HepG2 (cell line): Measurements from ENCODE around the gene SEMA3E. TPM values are rescaled to one million over a fixed set of nuclear protein-coding genes. Genes with fewer than 3 reads are reported as not detected.

Source experiments
- ATAC-seq: fragments of 200-7000 bp; cut with Tn5 transposase; 3 replicates; pipeline ENCODE4 v1.9.1; 2020; ENCODE audit warnings: mild to moderate bottlenecking, moderate library complexity
- BruUV-seq: library from RNA; stranded (reverse); fragments of 400-500 nt; replicated peaks from 2 replicates; lab custom pipeline; 2021; lab: Mats Ljungman, UMichigan
- CTCF ChIA-PET: fragments of 300-600 bp; formaldehyde crosslinking; extraction: SDS; loops from one replicate; lab custom pipeline; 2021; ENCODE audit warnings: low total read pairs, inconsistent platforms, low intra/inter-chr PET ratio; lab: Yijun Ruan, JAX
- POLR2A ChIA-PET: fragments of 350-600 bp; sonication (Branson Sonifier 250); formaldehyde crosslinking; loops from one replicate; lab custom pipeline; 2020; ENCODE audit warnings: antibody characterized with exemption, inconsistent platforms; lab: Yijun Ruan, JAX
- DNase-seq: peaks from one replicate; pipeline ENCODE4 v3.0.0-alpha.2; 2015; ENCODE audit warnings: low spot score
- FAIRE-seq: peaks from 3 replicates; lab custom pipeline; 2011; peaks lifted over from hg19 to GRCh38; lab: Jason Lieb, UNC
- H2AFZ ChIP-seq: one replicate; pipeline ENCODE4 v1.6.1; 2011; ENCODE audit warnings: low read length, inconsistent platforms
- H3K27ac ChIP-seq: fragments of 300-600 bp; 3 replicates; pipeline ENCODE4 v1.8.0; 2011; ENCODE audit warnings: mixed run types, mild to moderate bottlenecking, mixed read lengths, low read length, inconsistent platforms; ENCODE audit not compliant: insufficient read depth; ENCODE audit errors: extremely low read length
- H3K27me3 ChIP-seq, 2 experiments: fragments of 200-600 bp in 1 of 2; 2 replicates in 1 of 2; 3 replicates in 1 of 2; pipeline versions ENCODE4 v1.6.0 to v1.8.0; 2011; ENCODE audit warnings: low read length in 2 of 2, mild to moderate bottlenecking in 2 of 2, moderate library complexity in 2 of 2, inconsistent platforms in 1 of 2; ENCODE audit not compliant: insufficient read depth in 2 of 2, control insufficient read depth in 1 of 2
- H3K36me3 ChIP-seq, 2 experiments: fragments of 200-600 bp in 1 of 2; replicated peaks in 1 of 2; 2 replicates in 1 of 2; 3 replicates in 1 of 2; pipeline versions ENCODE4 v1.5.1 to v1.8.0; 2011; ENCODE audit warnings: low read length in 2 of 2, inconsistent platforms in 1 of 2; ENCODE audit not compliant: insufficient read depth in 2 of 2, control insufficient read depth in 1 of 2
- H3K4me1 ChIP-seq: 2 replicates; pipeline ENCODE4 v1.5.1; 2012; ENCODE audit warnings: low read length, inconsistent platforms; ENCODE audit not compliant: insufficient read depth
- H3K4me2 ChIP-seq: 2 replicates; pipeline ENCODE4 v1.6.0; 2011; ENCODE audit warnings: low read depth, low read length, inconsistent platforms
- H3K4me3 ChIP-seq, 3 experiments: fragments of 200-600 bp in 1 of 3; sonication (generic), shearing (Covaris generic) in 1 of 3; replicated peaks in 1 of 3; 2 replicates each; pipeline ENCODE4 v1.5.1; 2011 to 2016; ENCODE audit warnings: low read length in 3 of 3, inconsistent platforms in 2 of 3, low read depth in 2 of 3, mild to moderate bottlenecking in 2 of 3, control low read depth in 1 of 3, mixed read lengths in 1 of 3; ENCODE audit not compliant: insufficient read depth in 1 of 3
- H3K79me2 ChIP-seq: one replicate; pipeline ENCODE4 v1.6.1; 2011; ENCODE audit warnings: low read length, inconsistent platforms; ENCODE audit not compliant: insufficient read depth
- H3K9ac ChIP-seq: 2 replicates; pipeline ENCODE4 v1.6.0; 2011; ENCODE audit warnings: mild to moderate bottlenecking, low read depth, low read length, inconsistent platforms; ENCODE audit not compliant: insufficient read depth
- H3K9me3 ChIP-seq: 2 replicates; pipeline ENCODE4 v1.5.1; 2012; ENCODE audit warnings: mild to moderate bottlenecking, low read length
- H4K20me1 ChIP-seq: 2 replicates; pipeline ENCODE4 v1.6.0; 2011; ENCODE audit warnings: inconsistent platforms, mild to moderate bottlenecking, low read length, moderate library complexity; ENCODE audit not compliant: insufficient read depth
- AGO2 ChIP-seq: fragments of 200-400 bp; formaldehyde crosslinking; optimal IDR thresholded peaks from 2 replicates; pipeline ENCODE3; 2017; ENCODE audit warnings: mild to moderate bottlenecking, low read depth, low read length, moderate library complexity
- KDM2A ChIP-seq: sonication (generic); formaldehyde crosslinking; IDR thresholded peaks from 2 replicates; pipeline ENCODE4 v1.4.0; 2020; ENCODE audit warnings: low read depth, missing genetic modification reagents, borderline replicate concordance
- KDM5B ChIP-seq: sonication (generic); formaldehyde crosslinking; IDR thresholded peaks from 2 replicates; pipeline ENCODE4 v1.4.0; 2020; ENCODE audit warnings: missing genetic modification reagents, mild to moderate bottlenecking, borderline replicate concordance
- NFE2L2 ChIP-seq: fragments of 150-350 bp; IDR thresholded peaks from 2 replicates; pipeline ENCODE4 v1.6.1; 2014; ENCODE audit warnings: low read length
- SMC3 ChIP-seq: IDR thresholded peaks from 2 replicates; pipeline ENCODE4 v1.6.1; 2011; ENCODE audit warnings: low read length, improper control_type of control experiment
- STAG1 ChIP-seq: sonication (generic); formaldehyde crosslinking; IDR thresholded peaks from 2 replicates; pipeline ENCODE4 v1.4.0; 2020; ENCODE audit warnings: missing genetic modification reagents
- STAT6 ChIP-seq: sonication (generic); formaldehyde crosslinking; IDR thresholded peaks from 2 replicates; pipeline ENCODE4 v1.4.0; 2020; ENCODE audit warnings: missing genetic modification reagents, mild to moderate bottlenecking, borderline replicate concordance
- SUZ12 ChIP-seq: fragments of 150-350 bp; IDR thresholded peaks from 2 replicates; pipeline ENCODE4 v1.6.1; 2014; ENCODE audit warnings: low read depth, low read length
- ZNF224 ChIP-seq: sonication (generic); formaldehyde crosslinking; IDR thresholded peaks from 2 replicates; pipeline ENCODE4 v1.5.0; 2020; ENCODE audit warnings: mild to moderate bottlenecking, missing genetic modification reagents
- ZNF530 ChIP-seq: sonication (generic); formaldehyde crosslinking; IDR thresholded peaks from 2 replicates; pipeline ENCODE4 v1.5.0; 2020; ENCODE audit warnings: low read depth, mild to moderate bottlenecking, missing genetic modification reagents
- WGBS: methylation state at CpG from one replicate; pipeline ENCODE4 v1.1.6; 2017; ENCODE audit warnings: low lambda C conversion rate; 5-methylcytosine and 5-hydroxymethylcytosine counted together
- in situ Hi-C: cut with HindIII; loops from 2 replicates; pipeline ENCODE4 v1.10.0; 2017; ENCODE audit warnings: low pct_unique_long_range_greater_than_20kb; ENCODE audit not compliant: extremely low pct_ligation_motif_present
- intact Hi-C: fragments of 100-400 bp; cut with micrococcal nuclease; formaldehyde crosslinking; loops from one replicate; pipeline ENCODE4 v1.10.0; 2022; ENCODE audit not compliant: unreplicated experiment
- polyA plus RNA-seq, 8 experiments: library from polyadenylated mRNA; depleted of rRNA in 3 of 8; stranded (reverse) in 7 of 8; unstranded in 1 of 8; fragments of >200 nt; fragmentation: Illumina TruSeq in 4 of 8; extraction: Trizol in 4 of 8; gene quantifications; 2 replicates each; pipeline versions ENCODE4 v1.2.1 to v1.2.3, GENCODE V29; 2011 to 2016; ENCODE audit warnings: low read depth in 4 of 8, missing spikeins in 1 of 8, mixed read lengths in 1 of 8; ENCODE audit not compliant: insufficient read depth in 1 of 8
- total RNA-seq, 5 experiments: library from RNA; depleted of rRNA; stranded (reverse); fragments of >200 nt; fragmentation: Illumina TruSeq; extraction: Trizol; gene quantifications; 2 replicates each; pipeline ENCODE4 v1.2.3, GENCODE V29; 2016; ENCODE audit warnings: low read depth in 1 of 5
- TF ChIP-seq, protein P1 (sequence below): sonication (generic); formaldehyde crosslinking; IDR thresholded peaks from 2 replicates; pipeline ENCODE4 v1.5.0; 2020; ENCODE audit warnings: mild to moderate bottlenecking, missing genetic modification reagents, moderate library complexity

The SEMA3E gene
- total and polyA plus RNA-seq, 2 of the 13 experiments (the other 11 are each of a cell fraction or from before 2014, with no cell fraction given), result not detected

- DNase-seq, result peak; percentile 28
- Histone ChIP-seq H2AFZ (no peak overlapping the region), H3K4me1 (no peaks in the 10 kb centered on the region), H3K9ac (no peak overlapping the region), H3K36me3 (no peaks in the 10 kb centered on the region), H3K4me3 (no peak overlapping the region), H3K27ac (no peak overlapping the region), H4K20me1 (no peaks in the 10 kb centered on the region; the same call in 1 of the 2 replicates), H3K9me3 (no peaks in the 10 kb centered on the region), H3K27me3 (no peaks in the 10 kb centered on the region), H3K4me2 (no peak overlapping the region), H3K79me2 (no peaks in the 10 kb centered on the region)
- no TSS peak for BruUV-seq
- no peak for ATAC-seq
- no peak for FAIRE-seq
- ChIA-PET POLR2A (no interaction called here), CTCF (interaction anchor here (0.8 to 2.2 kb wide), 3 partner anchors 103 to 525 kb away, joined by 3 to 24 read pairs (median 5); no protein-coding TSS in a partner anchor)
- TF ChIP-seq, protein P1, sequence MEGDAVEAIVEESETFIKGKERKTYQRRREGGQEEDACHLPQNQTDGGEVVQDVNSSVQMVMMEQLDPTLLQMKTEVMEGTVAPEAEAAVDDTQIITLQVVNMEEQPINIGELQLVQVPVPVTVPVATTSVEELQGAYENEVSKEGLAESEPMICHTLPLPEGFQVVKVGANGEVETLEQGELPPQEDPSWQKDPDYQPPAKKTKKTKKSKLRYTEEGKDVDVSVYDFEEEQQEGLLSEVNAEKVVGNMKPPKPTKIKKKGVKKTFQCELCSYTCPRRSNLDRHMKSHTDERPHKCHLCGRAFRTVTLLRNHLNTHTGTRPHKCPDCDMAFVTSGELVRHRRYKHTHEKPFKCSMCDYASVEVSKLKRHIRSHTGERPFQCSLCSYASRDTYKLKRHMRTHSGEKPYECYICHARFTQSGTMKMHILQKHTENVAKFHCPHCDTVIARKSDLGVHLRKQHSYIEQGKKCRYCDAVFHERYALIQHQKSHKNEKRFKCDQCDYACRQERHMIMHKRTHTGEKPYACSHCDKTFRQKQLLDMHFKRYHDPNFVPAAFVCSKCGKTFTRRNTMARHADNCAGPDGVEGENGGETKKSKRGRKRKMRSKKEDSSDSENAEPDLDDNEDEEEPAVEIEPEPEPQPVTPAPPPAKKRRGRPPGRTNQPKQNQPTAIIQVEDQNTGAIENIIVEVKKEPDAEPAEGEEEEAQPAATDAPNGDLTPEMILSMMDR (CRISPR knock-in tag), result peak; percentile 51
- no peak for TF ChIP-seq SUZ12
- TF ChIP-seq STAG1 (CRISPR knock-in tag), result peak; percentile 60
- peak; percentile 24; the same call in 1 of the 2 replicates for TF ChIP-seq SMC3
- in situ Hi-C loops (no loop called here), intact Hi-C loops (loop anchor here (1.0 to 2.0 kb wide), 3 partner anchors 64 to 245 kb away; no protein-coding TSS in a partner anchor)
- WGBS, result 15% methylated on average over 3 of the region's 3 CpGs
Observed at GRCh38 chr7:83410989-83411591, 237.8 kb downstream of the SEMA3E start.

DNA sequence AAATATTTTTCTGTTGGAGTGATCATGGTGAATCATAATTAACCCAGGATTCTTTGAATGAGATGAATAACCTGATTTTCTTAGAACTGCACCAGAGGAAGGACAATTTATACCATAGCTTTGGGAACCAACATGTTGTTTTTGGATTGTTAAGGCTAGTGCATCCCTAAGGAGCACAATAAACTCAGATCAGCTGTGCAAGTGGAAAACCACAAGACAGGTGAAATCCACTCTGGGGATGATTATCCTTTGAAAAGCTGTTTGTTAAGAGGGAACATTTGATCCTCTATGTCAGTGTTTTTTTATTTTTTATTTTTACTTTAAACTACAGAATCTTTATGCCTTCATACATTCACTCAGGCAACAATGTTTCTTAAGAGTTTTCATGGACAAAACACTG is 254.2 kb downstream of the SEMA3E start:
- intact Hi-C loops (no loop called here), in situ Hi-C loops (no loop called here)
- Histone ChIP-seq H3K9me3 (no peaks in the 10 kb centered on the region), H3K9ac (no peak overlapping the region), H3K27me3 (no peaks in the 10 kb centered on the region), H3K27ac (no peak overlapping the region), H3K4me2 (no peak overlapping the region), H4K20me1 (no peaks in the 10 kb centered on the region), H3K4me1 (no peaks in the 10 kb centered on the region), H3K4me3 (no peak overlapping the region), H3K79me2 (no peaks in the 10 kb centered on the region), H2AFZ (no peak overlapping the region), H3K36me3 (no peaks in the 10 kb centered on the region)
- no TSS peak for BruUV-seq
- no peak for DNase-seq
- ATAC-seq, result no peak
- CTCF ChIA-PET, result no interaction called here
- POLR2A ChIA-PET, result no interaction called here
- FAIRE-seq, result no peak
- TF ChIP-seq AGO2 (no peak), NFE2L2 (no peak), STAT6 (CRISPR knock-in tag) (no peak), KDM5B (no peak), ZNF530 (CRISPR knock-in tag) (no peak), ZNF224 (CRISPR knock-in tag) (no peak), KDM2A (no peak)
